H4 (cell line): Measurements from ENCODE around the gene TMEM175. TPM values are rescaled to one million over a fixed set of nuclear protein-coding genes. Genes with fewer than 3 reads are reported as not detected.

ENCODE experiments used
- DNase-seq: peaks from one replicate; pipeline ENCODE4 v3.0.0-alpha.2; 2015; ENCODE audit warnings: low spot score
- total RNA-seq: library from RNA; depleted of rRNA; stranded (reverse); fragments of >200 nt; shearing (Covaris generic); gene quantifications from 2 replicates; pipeline ENCODE4 v1.2.3, GENCODE V29; 2014

TMEM175 gene
- total RNA-seq, 1 experiment from 2014 or later: 13.0 TPM

- DNase-seq: no peak
These were observed 32.7 kb upstream of the TMEM175 start for GRCh38 chr4:899556-899906.

- DNase-seq: no peak
These were observed 32.2 kb upstream of the TMEM175 start for GRCh38 chr4:900073-900472.

GRCh38 chr4:900721-901120 is 31.5 kb upstream of the TMEM175 start:
- DNase-seq: no peak

GRCh38 chr4:901192-901910 is 30.9 kb upstream of the TMEM175 start:
- DNase-seq: no peak

- DNase-seq: no peak
These were observed 28.9 kb upstream of the TMEM175 start for GRCh38 chr4:903066-904046.

- no peak for DNase-seq
These were observed 26.5 kb upstream of the TMEM175 start for GRCh38 chr4:905485-906338.

- no peak for DNase-seq
These were observed 25.7 kb upstream of the TMEM175 start for GRCh38 chr4:906339-907102.

GRCh38 chr4:907103-907400 is 25.2 kb upstream of the TMEM175 start:
- DNase-seq: no peak

GRCh38 chr4:907691-908425 is 24.4 kb upstream of the TMEM175 start:
- no peak for DNase-seq

- no peak for DNase-seq
These were observed 23.1 kb upstream of the TMEM175 start for GRCh38 chr4:909131-909571.

- DNase-seq: no peak
These were observed 22.4 kb upstream of the TMEM175 start for GRCh38 chr4:909821-910220.

GRCh38 chr4:910366-911091 is 21.7 kb upstream of the TMEM175 start:
- DNase-seq: no peak

- DNase-seq: no peak
These were observed 21.0 kb upstream of the TMEM175 start for GRCh38 chr4:911221-911751.

GRCh38 chr4:911871-912490 is 20.3 kb upstream of the TMEM175 start:
- DNase-seq: no peak

GRCh38 chr4:912548-913279 is 19.5 kb upstream of the TMEM175 start:
- DNase-seq: no peak

GRCh38 chr4:913280-913618 is 19.0 kb upstream of the TMEM175 start:
- no peak for DNase-seq

GRCh38 chr4:914531-914930 is 17.7 kb upstream of the TMEM175 start:
- no peak for DNase-seq

- no peak for DNase-seq
These were observed 17.2 kb upstream of the TMEM175 start for GRCh38 chr4:915041-915474.

- no peak for DNase-seq
These were observed 16.7 kb upstream of the TMEM175 start for GRCh38 chr4:915595-915994.
